GM12892 (cell line): ENCODE measurements around the gene CIAO2B.
A peak's percentile ranks its signal among the peaks of the same experiment; 100 is the strongest.

Experiments
- DNase-seq: peaks from one replicate; pipeline ENCODE4 v3.0.0; 2011; ENCODE audit not compliant: insufficient read length
- FAIRE-seq: peaks from 2 replicates; lab custom pipeline; 2011; peaks lifted over from hg19 to GRCh38; lab: Jason Lieb, UNC
- POLR2A ChIP-seq: IDR thresholded peaks from 2 replicates; pipeline ENCODE4 v1.6.1; 2011; ENCODE audit warnings: low read depth, low read length, control low read depth
- POLR2AphosphoS5 ChIP-seq: IDR thresholded peaks from 2 replicates; pipeline ENCODE4 v1.6.1; 2011; ENCODE audit warnings: low read depth, low read length, control low read depth
- TAF1 ChIP-seq: IDR thresholded peaks from 2 replicates; pipeline ENCODE4 v1.6.1; 2011; ENCODE audit warnings: low read depth, mild to moderate bottlenecking, control low read depth, low read length, borderline replicate concordance

CIAO2B gene

DNA sequence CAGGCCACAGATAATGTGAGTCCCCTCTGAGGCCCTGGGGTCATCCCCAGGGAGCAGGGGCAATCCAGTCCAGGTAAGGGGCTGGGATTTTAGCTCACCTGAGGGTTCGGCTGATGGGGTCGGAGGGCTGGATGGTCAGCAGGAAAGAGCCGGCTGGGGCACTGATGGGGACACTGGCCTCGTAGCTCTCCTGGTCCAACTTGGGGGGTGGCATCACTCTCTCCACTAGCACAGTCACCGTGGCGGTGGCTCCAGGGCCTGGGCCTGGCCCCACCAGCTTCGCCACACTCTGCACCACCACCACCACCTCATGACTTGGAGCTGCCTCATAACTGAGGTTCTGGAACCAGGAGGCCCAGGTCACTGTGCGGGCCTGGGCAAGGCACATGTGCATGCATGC lies 22.4 kb downstream of the CIAO2B start:
- no peak for FAIRE-seq
- DNase-seq, result no peak
- TF ChIP-seq POLR2A, result no peak
- no peak for TF ChIP-seq POLR2AphosphoS5
- no peak for TF ChIP-seq TAF1

DNA sequence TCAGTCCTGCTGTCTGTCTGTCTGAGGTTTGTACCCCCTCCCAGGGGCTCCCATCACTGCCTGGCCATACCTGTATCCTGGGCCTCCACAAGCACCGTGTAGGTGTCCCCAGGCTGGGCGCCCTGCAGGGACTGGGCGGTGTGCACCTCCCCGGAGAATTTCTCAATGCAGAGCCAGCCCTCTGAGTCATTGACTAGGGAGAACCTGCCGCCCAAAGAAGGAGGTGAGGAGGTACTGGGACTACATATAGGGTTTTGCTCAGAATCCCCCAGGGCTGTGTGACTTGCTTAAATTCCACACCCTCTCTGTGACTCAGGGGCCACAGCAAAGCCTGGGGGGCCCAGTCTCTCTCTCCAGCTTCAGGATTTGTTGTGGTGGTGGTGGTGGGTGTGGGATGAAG lies 23.1 kb downstream of the CIAO2B start:
- FAIRE-seq (no peak), DNase-seq (no peak)
- no peak for TF ChIP-seq POLR2A
- no peak for TF ChIP-seq TAF1
- no peak for TF ChIP-seq POLR2AphosphoS5

DNA sequence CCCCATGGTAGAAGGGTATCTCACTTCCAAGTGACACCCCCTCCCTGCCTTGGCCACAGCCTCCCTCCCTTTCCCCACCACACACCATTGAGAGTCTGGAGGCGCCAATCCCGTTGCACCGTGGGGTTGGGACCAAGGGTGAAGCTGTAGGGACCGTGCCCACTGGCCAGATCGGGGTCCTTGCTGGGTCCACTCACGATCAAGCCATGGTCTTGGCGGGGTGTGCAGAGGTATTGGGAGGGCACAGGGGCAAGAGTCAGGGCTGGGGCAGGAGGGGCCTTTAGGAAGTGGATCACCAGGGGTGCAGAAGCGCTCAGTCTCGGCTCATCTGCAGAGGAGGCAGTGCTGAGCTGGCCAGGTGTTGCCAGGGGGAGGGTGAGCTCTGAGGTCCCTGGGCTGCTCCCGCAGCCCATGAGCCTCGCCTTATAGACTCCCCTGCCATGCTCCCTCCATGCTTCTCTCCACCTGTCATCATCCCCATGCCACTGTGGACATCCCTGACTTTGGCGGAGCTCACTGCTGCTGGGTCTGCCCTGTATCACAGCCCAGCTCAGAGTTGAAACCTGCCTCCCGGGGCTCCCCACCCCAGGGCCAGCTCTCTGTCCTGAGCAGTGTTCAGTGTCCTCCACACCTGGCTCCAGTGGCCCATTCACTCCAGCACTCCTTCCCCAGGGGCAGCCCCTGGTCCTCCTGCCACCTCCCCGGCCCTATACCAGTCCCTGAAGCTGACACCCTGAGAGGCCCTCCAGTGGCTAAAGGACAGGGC lies 23.8 kb downstream of the CIAO2B start:
- no peak for FAIRE-seq
- TF ChIP-seq TAF1, result no peak
- TF ChIP-seq POLR2AphosphoS5, result no peak
- no peak for TF ChIP-seq POLR2A
- no peak for DNase-seq

DNA sequence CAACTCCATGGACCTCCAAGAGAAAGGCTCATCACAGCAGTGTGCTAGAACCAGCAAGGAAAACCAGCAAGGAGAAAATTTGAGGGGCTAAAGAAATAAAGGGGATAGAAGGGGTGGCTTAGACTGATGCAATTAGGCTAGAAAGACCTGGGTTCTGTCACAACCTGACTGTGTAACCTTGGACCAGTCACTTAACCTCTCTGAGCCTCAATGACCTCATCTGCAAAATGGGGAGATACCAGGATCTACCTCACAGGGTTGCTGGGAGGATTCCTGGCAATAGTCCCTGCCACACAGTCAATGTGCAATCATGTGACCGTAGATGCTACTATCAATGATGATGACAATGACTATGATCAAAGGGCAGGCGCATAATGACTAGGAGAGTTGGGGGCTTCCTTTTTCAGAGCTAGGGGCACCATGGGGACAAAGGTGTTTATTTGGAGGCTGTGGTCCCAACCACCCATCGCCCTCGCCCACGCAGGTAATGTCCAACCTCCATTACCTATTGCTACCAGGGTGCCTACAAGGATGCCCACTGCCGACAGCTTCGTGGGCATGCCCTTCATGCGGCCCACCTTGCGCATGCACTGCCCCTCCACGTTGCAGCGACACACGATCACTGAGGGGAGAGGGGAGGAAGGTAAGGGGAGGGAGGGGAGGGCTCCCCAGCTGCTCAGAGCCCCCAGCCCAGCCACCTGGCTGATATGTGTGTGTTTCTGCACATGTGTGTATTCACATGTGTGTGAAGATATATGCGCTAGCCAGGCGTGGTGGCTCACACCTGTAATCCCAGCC lies 25.2 kb downstream of the CIAO2B start:
- no peak for TF ChIP-seq POLR2AphosphoS5
- no peak for TF ChIP-seq POLR2A
- TF ChIP-seq TAF1, result no peak
- FAIRE-seq (no peak), DNase-seq (no peak)

DNA sequence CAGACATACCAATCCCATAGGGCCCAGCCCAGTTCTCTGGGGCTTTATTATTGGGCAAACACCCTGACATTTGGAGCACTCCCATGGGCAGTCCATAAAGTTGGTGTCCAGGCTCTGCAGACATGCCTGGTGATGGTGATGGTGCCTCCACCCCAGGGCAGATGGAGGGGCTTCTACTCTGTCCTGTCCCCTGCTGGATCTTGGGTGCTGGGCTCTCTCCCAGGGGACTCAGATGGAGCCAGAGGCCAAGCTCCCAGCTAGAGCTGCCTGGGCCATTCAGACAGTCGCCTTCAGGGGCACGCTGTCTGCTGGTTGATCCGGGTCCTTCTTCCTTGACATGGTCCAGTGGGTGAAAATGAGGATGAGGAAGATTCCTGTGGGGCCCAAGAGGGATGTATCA lies 26.1 kb downstream of the CIAO2B start:
- FAIRE-seq (no peak), DNase-seq (peak; percentile 8)
- no peak for TF ChIP-seq TAF1
- TF ChIP-seq POLR2A, result no peak
- no peak for TF ChIP-seq POLR2AphosphoS5

DNA sequence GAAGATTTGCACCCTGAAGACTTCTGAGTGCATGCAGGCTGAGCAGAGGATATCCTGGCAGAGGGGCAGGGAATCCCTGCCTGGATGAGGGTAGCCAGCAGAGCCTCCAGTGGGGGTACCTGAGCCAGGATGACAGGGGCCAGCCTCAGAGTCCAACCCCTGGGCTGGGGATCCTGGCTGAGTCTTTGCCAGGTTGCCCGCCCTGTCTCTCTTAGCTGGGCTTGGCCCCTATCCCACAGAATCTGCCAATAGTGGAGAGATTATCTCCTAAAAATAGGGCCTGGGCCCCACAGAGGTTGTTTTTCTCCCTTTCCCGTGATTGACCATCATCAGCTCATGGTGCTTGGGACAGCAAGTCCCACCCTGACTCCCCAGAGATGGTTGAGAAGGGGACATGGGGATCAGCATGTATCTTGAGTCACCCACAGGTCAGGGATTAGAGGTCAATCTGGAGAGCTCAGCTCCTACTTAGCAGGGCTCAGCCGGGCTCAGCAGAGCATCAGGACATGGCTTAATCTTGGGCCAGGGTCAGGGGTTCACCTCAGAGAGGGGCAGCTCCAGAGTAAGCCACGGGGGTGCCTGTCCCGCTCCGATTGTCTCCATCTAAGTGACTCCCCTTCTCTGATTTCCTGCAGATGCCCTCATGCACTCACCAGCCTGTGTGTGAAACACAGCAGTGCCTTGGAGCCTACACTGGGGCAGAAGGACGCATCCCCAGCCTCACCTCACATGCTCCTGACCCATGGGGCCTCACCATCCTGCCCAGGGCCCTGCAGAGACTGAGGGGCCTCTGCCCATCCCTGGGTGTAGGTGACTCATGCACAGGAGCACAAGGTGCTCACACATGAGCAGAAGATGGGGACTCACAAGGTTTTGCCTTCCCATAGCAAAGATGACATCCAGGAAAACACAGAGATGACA lies 27.0 kb downstream of the CIAO2B start:
- DNase-seq (peak; percentile 10), FAIRE-seq (no peak)
- TF ChIP-seq POLR2AphosphoS5, result no peak
- no peak for TF ChIP-seq TAF1

DNA sequence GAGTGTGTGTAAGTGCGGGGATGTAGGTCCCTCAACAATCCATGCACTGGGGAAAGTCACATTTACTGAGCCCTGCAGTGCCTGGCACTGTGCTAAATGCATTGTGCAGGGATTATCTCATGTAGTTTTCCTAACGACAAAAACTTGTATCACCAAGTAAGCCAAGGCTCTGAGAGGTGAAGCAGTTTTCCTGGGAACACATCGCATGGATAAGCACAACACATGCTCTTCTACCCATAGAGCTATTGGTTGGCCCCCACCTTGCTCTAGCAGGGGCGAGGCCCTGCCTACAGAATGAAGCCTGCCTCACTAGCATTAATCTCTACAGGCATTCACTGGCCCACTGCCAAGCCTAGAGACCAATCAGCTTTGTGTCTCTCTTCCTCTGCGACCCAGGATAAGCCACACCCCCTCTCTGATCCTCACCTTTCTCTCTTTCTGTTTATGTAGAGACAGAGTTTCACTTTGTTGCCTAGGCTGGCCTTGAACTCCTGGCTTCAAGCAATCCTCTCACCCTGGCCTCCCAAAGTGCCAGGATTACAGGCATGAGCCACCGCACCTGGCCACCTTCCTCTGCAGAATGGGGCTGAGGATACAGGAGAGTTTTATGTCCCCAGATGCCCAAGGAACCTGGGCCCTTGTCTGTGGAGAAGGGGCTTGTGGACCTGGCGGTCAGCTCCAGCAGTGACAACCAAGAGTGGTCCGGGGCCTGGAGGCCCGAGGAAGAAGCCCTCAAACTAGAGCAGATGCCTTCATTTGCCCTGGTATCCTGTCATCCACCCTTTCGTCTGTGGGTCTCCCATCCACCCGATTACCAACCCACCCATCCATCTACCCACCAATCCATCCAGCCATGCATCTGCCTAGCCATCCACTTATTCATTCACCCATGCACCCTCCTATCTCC lies 28.3 kb downstream of the CIAO2B start:
- peak; percentile 39 for DNase-seq
- FAIRE-seq, result no peak
- TF ChIP-seq TAF1 (no peak), POLR2A (no peak), POLR2AphosphoS5 (no peak)

DNA sequence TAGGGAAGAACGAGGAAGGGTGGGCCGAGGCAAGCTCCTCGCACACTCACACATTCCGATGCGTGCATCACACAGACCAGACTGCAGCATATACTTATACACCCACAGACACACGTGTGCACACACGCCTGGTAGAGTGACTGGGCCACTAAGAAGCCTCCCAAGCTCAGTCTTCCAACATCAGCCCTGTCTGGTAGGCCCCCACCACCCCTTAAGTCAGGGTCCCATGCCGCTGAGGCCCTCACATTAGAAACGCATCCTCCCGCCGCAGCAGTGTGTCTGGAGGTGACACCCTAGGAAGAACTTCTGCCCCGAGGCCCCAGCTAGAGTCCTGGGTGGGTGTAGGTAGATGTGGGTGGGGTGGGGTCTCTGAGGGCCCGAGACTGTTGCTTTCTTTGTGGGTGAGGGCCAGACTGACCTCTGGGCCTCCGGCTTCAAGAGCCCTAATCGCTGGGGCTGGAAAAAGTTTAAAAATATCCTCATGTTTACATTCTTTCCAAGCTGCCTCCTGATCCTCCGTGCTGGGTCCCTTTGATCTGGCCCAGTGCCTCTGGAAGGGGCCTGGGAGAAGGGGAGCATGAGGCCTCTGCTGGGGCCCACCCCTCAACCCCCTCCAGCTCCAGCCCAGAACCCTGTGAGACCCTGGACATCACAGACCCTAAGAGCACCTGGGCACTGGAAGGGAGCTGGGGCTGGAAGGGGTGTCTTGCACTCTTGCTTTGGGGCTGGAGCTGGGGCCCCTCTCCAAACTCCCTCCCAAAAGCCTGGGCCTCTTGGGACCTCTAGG lies 29.2 kb downstream of the CIAO2B start:
- no peak for TF ChIP-seq TAF1
- FAIRE-seq, result no peak
- DNase-seq, result peak; percentile 5

- peak; percentile 23 for DNase-seq
- FAIRE-seq, result no peak
- TF ChIP-seq POLR2AphosphoS5, result no peak
These were observed 29.8 kb downstream of the CIAO2B start for GRCh38 chr16:66904428-66904845.
